ENCODE results near the gene MDH2.
"Not testable (repeated sequence)": the region's sequence is repeated elsewhere in the genome, so short reads cannot be mapped to it uniquely, and the experiment has no call there.

MDH2 gene

DNA sequence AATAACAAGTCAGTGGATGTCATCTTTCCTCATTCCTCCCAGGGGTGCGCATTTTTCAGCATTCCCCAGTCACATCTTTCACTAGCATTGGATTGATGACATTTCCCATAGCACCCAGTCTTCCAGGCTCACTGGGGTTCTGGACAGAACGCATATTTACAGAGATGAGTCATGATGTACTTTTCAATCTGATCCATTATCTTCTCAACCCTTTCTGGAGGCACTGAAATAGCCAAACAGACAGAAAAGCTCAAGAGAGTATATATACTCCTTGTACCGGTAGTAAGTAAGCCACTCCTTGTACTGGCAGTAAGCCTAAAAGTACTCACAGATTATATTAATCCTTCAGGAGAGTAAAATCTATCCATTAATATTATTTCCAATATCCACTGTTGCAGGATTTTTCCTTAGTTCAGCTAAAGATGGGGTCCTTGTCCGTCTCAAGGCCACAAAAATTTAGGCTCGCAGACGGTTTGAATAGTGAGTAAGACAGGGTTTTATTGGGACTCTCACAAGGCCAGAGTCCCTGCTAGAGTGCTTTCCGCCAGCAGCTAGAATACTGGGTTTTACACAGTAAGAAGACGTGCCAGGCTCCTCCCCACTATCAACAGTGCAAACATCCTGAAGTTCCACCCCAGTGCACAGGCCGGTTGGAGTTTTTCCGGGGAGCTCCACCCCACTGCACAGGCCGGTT, 60.8 kb downstream of the MDH2 start:
- DNase-seq (ENCODE audit: low read depth in 2 of 2) = no peak

DNA sequence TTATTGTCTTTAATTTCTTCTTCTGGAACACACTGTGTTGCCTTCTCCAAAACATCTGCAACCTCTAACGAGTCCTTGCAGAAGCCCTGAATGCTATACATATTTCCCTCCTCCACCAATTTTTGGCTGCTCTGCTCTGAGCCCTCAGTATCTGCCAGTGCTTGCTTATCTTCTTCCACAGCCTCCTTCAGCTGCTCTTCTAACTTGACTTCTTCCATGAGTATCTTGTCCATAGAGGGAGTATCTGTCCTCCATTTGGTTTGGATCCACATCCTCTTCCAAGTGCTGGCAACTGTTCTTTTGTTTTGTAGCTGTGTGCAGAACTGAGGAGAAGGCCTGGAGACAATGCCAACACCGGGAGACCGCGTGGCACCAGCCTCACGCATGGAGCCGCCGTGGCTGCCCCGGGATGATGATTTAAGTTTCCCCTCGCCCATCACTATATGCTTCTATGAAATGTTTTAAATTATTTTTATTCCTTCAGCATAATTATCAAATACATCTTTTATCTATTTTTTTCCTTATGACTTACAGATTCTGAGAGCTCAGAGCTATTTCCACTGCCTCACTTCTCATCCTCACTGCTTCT, 65.2 kb downstream of the MDH2 start:
- not testable (repeated sequence) for DNase-seq (ENCODE audit: low read depth in 2 of 2)

DNA sequence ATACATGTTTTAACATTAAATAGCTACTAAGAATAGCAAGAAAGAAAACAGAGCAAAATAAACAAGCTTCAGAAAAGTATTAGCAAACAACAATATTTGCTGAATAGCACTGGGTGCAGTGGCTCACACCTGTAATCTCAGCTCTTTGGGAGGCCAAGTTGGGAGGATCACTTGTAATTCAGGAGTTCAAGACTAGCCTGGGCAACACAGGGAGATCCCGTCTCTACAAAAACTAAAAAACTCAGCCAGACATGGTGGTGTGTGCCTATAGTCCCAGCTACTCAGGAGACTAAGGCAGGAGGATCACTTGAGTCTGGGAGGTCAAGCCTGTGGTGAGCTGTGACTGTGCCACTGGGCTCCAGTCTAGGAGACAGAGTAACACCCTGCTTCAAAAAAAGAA, 66.8 kb downstream of the MDH2 start:
- DNase-seq (ENCODE audit: low read depth in 2 of 2) = not testable (repeated sequence)
